OCI-LY3 (cell line): ENCODE results near the gene GAK.
"Not testable (repeated sequence)": the region's sequence is repeated elsewhere in the genome, so short reads cannot be mapped to it uniquely, and the experiment has no call there.

Experiments used
- H2AFZ ChIP-seq: fragments of 200-600, 300-600 bp; shearing (Covaris generic); 2 replicates; pipeline ENCODE4 v1.6.0; 2014; ENCODE audit warnings: antibody characterized with exemption, low read depth, low read length
- H3K27ac ChIP-seq: fragments of 200-600, 300-600 bp; sonication (generic); 2 replicates; pipeline ENCODE4 v1.5.1; 2014; ENCODE audit warnings: mild to moderate bottlenecking, low read length, moderate library complexity, mixed read lengths
- H3K27me3 ChIP-seq: fragments of 200-600, 300-600 bp; sonication (generic); 2 replicates; pipeline ENCODE4 v1.6.1; 2014; ENCODE audit warnings: low read depth, low read length, mixed read lengths
- H3K36me3 ChIP-seq: fragments of 200-600, 300-600 bp; sonication (generic); replicated peaks from 2 replicates; pipeline ENCODE3; 2014; ENCODE audit warnings: low read depth, low read length, mixed read lengths
- H3K4me1 ChIP-seq: fragments of 300-600, 200-600 bp; sonication (generic); 2 replicates; pipeline ENCODE4 v1.6.1; 2014; ENCODE audit warnings: low read length, mixed read lengths
- H3K4me2 ChIP-seq: fragments of 200-600, 300-600 bp; sonication (generic); 2 replicates; pipeline ENCODE4 v1.6.1; 2014; ENCODE audit warnings: low read length, mixed read lengths
- H3K4me3 ChIP-seq: fragments of 300-600, 200-600 bp; sonication (generic); 2 replicates; pipeline ENCODE4 v1.5.1; 2014; ENCODE audit warnings: antibody characterized with exemption, mild to moderate bottlenecking, low read length, moderate library complexity
- H3K79me2 ChIP-seq: fragments of 300-600, 200-600 bp; shearing (Covaris generic); 2 replicates; pipeline ENCODE4 v1.6.1; 2014; ENCODE audit warnings: mild to moderate bottlenecking, low read length, mixed read lengths
- H3K9ac ChIP-seq: fragments of 300-600, 200-600 bp; shearing (Covaris generic); 2 replicates; pipeline ENCODE4 v1.6.0; 2014; ENCODE audit warnings: mild to moderate bottlenecking, low read length, moderate library complexity
- H3K9me3 ChIP-seq: fragments of 200-600, 300-600 bp; shearing (Covaris generic); 2 replicates; pipeline ENCODE4 v1.6.1; 2014; ENCODE audit warnings: low read length, mixed read lengths; ENCODE audit not compliant: insufficient read depth
- H4K20me1 ChIP-seq: fragments of 200-600, 300-600 bp; sonication (generic); 2 replicates; pipeline ENCODE4 v1.6.1; 2016; ENCODE audit warnings: low read length, mixed read lengths; ENCODE audit not compliant: insufficient read depth
- CTCF ChIP-seq: fragments of 200-600, 300-600 bp; sonication (generic); IDR thresholded peaks from 2 replicates; pipeline ENCODE4 v1.5.1; 2014; ENCODE audit warnings: antibody characterized with exemption, low read length, low read depth
- EZH2phosphoT487 ChIP-seq: fragments of 200-600 bp; shearing (Covaris generic); IDR thresholded peaks from 2 replicates; pipeline ENCODE4 v1.6.1; 2018; ENCODE audit warnings: antibody characterized with exemption, mixed run types, low read depth

The GAK gene

GRCh38 chr4:946103-946450, 14.0 kb upstream of the GAK start:
- Histone ChIP-seq H3K27me3 (no peaks in the 10 kb centered on the region), H3K27ac (no peak overlapping the region), H3K4me3 (no peak overlapping the region), H4K20me1 (no peaks in the 10 kb centered on the region), H3K4me2 (no peak overlapping the region), H3K79me2 (no peaks in the 10 kb centered on the region), H3K4me1 (no peaks in the 10 kb centered on the region), H3K9ac (no peak overlapping the region), H2AFZ (no peak overlapping the region), H3K36me3 (no peaks in the 10 kb centered on the region), H3K9me3 (no peaks in the 10 kb centered on the region)
- TF ChIP-seq CTCF = no peak
- TF ChIP-seq EZH2phosphoT487 = no peak

DNA sequence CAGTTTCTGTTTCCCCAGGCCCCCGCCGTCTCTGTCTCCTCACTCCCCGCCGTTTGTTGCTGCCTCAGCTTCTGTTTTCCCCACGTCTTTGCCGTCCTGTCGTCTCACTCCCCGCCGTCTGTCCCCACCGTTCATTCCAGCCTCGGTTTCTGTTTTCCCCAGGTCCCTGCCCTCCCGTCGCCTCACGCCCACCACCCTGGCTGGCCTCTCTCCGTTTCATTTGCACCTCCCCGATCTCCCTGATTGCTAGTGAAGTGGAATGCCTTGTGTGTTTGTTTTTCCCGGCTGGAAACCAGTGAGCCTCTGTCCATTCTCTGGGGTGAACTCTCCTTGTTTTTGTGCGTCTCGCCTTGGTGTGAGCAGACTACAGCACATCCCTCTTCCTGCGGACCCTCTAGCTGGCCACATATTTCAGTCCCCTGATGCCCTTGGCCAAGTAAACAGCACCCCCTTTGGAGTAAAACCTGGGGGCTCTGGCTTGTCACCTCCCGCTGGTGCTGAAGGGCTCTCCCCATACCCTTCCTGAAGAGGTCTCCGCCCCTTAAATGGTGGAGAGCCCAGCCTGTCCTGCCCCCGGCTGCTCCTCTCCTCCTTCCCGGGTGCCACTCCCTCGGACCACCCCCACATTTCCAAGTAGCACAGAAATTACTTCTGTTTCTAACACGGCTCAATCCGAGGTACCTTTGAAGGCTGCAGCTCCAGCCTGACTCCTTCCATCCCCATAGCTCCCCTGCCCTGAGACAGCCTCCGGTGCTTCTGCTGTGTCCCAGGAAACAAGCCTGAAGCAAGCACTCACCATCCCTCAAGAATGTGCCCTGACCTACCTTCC, 13.4 kb upstream of the GAK start:
- Histone ChIP-seq H3K27me3 (no peaks in the 10 kb centered on the region), H3K27ac (no peak overlapping the region), H3K4me1 (no peaks in the 10 kb centered on the region), H4K20me1 (no peaks in the 10 kb centered on the region), H3K4me3 (no peak overlapping the region), H2AFZ (no peak overlapping the region), H3K9ac (no peak overlapping the region), H3K4me2 (no peak overlapping the region), H3K36me3 (no peaks in the 10 kb centered on the region), H3K79me2 (no peaks in the 10 kb centered on the region), H3K9me3 (no peaks in the 10 kb centered on the region)
- TF ChIP-seq CTCF = no peak

DNA sequence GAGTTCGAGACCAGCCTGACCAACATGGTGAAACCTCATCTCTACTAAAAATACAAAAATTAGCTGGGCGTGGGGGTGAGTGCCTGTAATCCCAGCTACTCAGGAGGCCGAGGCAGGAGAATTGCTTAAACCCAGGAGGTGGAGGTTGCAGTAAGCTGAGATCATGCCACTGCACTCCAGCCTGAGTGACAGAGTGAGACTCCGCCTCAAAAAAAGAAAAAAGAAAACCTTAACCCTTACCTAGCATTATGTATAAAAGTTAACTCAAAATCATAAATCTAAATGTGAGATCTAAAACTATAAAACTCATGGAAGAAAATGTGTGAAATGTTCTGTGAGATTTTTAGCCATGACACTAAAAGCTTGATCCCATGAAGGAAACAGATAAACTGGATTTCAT, 7.4 kb upstream of the GAK start:
- not testable (repeated sequence) for H3K9ac ChIP-seq, H3K4me3 ChIP-seq, H2AFZ ChIP-seq, H3K4me2 ChIP-seq, H4K20me1 ChIP-seq, H3K79me2 ChIP-seq, H3K9me3 ChIP-seq, H3K36me3 ChIP-seq, H3K27ac ChIP-seq
- H3K27me3 ChIP-seq = peaks cover 24% of the 10 kb centered on the region
- H3K4me1 ChIP-seq = peaks cover 23% of the 10 kb centered on the region

DNA sequence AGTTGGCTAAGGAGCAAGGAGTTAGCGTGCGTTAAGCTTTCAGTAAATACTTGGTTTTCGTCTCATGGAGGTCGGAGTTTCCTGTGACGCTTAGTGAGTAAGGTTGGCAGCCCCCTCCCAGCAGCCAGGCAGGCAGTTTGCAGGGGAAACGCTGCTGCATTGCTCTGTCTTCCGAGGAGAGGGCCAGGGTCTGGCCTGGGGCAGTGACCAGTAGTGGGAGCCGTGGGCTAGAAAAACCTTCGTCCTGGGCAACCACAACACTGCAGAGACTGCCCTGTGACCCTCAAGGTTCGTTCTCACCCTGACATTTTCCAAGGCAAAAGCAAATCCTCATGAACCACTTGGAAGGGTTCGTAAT, 576 bp upstream of the GAK start:
- TF ChIP-seq CTCF (no peak), EZH2phosphoT487 (no peak)
- no peaks in the 10 kb centered on the region for H3K36me3 ChIP-seq
- H3K27me3 ChIP-seq = peaks cover 24% of the 10 kb centered on the region
- H3K79me2 ChIP-seq = peaks cover 43% of the 10 kb centered on the region
- peaks cover 25% of the 10 kb centered on the region for H4K20me1 ChIP-seq
- peak overlapping the region; percentile 89; the same call in 1 of the 2 replicates for H2AFZ ChIP-seq
- peaks cover 45% of the 10 kb centered on the region for H3K4me1 ChIP-seq
- H3K9ac ChIP-seq = peak overlapping the region; percentile 85
- peak overlapping the region; percentile 99 for H3K4me2 ChIP-seq
- peak overlapping the region; percentile 99 for H3K4me3 ChIP-seq
- H3K27ac ChIP-seq = no peak overlapping the region
- H3K9me3 ChIP-seq = no peaks in the 10 kb centered on the region
